ENCODE measurements around the gene ERO1A.

GRCh38 chr14:52703225-52703624, 7.9 kb upstream of the ERO1A start:
- TF ChIP-seq CTCF (IDR thresholded peaks at IDR 0.05 in 8 of 11, conservative IDR thresholded peaks at IDR 0.05 in 3 of 11), result no peak
- no peak for TF ChIP-seq POLR2A (IDR thresholded peaks at IDR 0.05)
- no peak for TF ChIP-seq POLR2AphosphoS5 (IDR thresholded peaks at IDR 0.05)
